GM12801 (cell line): ENCODE results near the gene PIAS1.

ENCODE experiments used
- CTCF ChIP-seq: IDR thresholded peaks from one replicate; pipeline ENCODE4 v1.5.1; 2011; ENCODE audit warnings: control low read depth; ENCODE audit not compliant: insufficient read length; ENCODE audit errors: extremely low read depth

PIAS1 gene

GRCh38 chr15:68223171-68223570, 169.1 kb downstream of the PIAS1 start:
- no peak for TF ChIP-seq CTCF

- no peak for TF ChIP-seq CTCF
Observed at GRCh38 chr15:68224108-68224507, 170.0 kb downstream of the PIAS1 start.

GRCh38 chr15:68224546-68225250, 170.6 kb downstream of the PIAS1 start:
- TF ChIP-seq CTCF: no peak

GRCh38 chr15:68227643-68228142, 173.6 kb downstream of the PIAS1 start:
- no peak for TF ChIP-seq CTCF

GRCh38 chr15:68228143-68228970, 174.2 kb downstream of the PIAS1 start:
- no peak for TF ChIP-seq CTCF

- TF ChIP-seq CTCF: no peak
Observed at GRCh38 chr15:68228971-68229385, 174.9 kb downstream of the PIAS1 start.

- TF ChIP-seq CTCF: no peak
Observed at GRCh38 chr15:68229386-68230156, 175.5 kb downstream of the PIAS1 start, which contains the start of gene CLN6. Gene CLN6 (minus strand): TSS chr15:68229728. CDS start chr15:68229584, 144 bp downstream.
